GM18861 (cell line): ENCODE data around the gene HINT2.

Source experiments
- ATAC-seq: cut with Tn5 transposase; IDR thresholded peaks from one replicate; pipeline ENCODE4 v1.9.1; 2021; ENCODE audit not compliant: unreplicated experiment

HINT2 gene

GRCh38 chr9:35814841-35815543 is at the start of gene HINT2:
Gene HINT2, minus strand, starts transcription at chr9:35815042. Its CDS starts 63 bp downstream, at chr9:35814979.
- ATAC-seq, result peak; percentile 61

GRCh38 chr9:35863583-35863982 is 48.7 kb upstream of the HINT2 start:
- no peak for ATAC-seq

GRCh38 chr9:35862328-35862727 is 47.5 kb upstream of the HINT2 start:
- no peak for ATAC-seq

GRCh38 chr9:35861161-35861897 is 46.5 kb upstream of the HINT2 start:
- no peak for ATAC-seq

GRCh38 chr9:35859990-35860339 is 45.1 kb upstream of the HINT2 start:
- no peak for ATAC-seq

- no peak for ATAC-seq
Measured at GRCh38 chr9:35859310-35859989, 44.6 kb upstream of the HINT2 start.

GRCh38 chr9:35858458-35858857 is 43.6 kb upstream of the HINT2 start:
- ATAC-seq, result no peak

GRCh38 chr9:35856882-35857281 is 42.0 kb upstream of the HINT2 start:
- ATAC-seq, result no peak

- no peak for ATAC-seq
Measured at GRCh38 chr9:35856206-35856605, 41.4 kb upstream of the HINT2 start.

GRCh38 chr9:35854091-35854762 is 39.4 kb upstream of the HINT2 start:
- ATAC-seq, result no peak

GRCh38 chr9:35852876-35853865 is 38.3 kb upstream of the HINT2 start:
- no peak for ATAC-seq

GRCh38 chr9:35852267-35852815 is 37.5 kb upstream of the HINT2 start:
- ATAC-seq, result no peak

GRCh38 chr9:35847792-35848572 is 33.1 kb upstream of the HINT2 start:
- peak; percentile 89 for ATAC-seq

- ATAC-seq, result no peak
Measured at GRCh38 chr9:35845824-35846771, 31.3 kb upstream of the HINT2 start.

- ATAC-seq, result no peak
Measured at GRCh38 chr9:35844628-35845270, 29.9 kb upstream of the HINT2 start.

GRCh38 chr9:35842795-35843194 is 28.0 kb upstream of the HINT2 start:
- peak; percentile 65 for ATAC-seq

- no peak for ATAC-seq
Measured at GRCh38 chr9:35842020-35842745, 27.3 kb upstream of the HINT2 start.
